GM03348 (cell line): ENCODE results near the gene MRGPRG.

ENCODE experiments used
- DNase-seq: peaks from one replicate; pipeline ENCODE4 v3.0.0; 2012; ENCODE audit warnings: low spot score

Gene MRGPRG

DNA sequence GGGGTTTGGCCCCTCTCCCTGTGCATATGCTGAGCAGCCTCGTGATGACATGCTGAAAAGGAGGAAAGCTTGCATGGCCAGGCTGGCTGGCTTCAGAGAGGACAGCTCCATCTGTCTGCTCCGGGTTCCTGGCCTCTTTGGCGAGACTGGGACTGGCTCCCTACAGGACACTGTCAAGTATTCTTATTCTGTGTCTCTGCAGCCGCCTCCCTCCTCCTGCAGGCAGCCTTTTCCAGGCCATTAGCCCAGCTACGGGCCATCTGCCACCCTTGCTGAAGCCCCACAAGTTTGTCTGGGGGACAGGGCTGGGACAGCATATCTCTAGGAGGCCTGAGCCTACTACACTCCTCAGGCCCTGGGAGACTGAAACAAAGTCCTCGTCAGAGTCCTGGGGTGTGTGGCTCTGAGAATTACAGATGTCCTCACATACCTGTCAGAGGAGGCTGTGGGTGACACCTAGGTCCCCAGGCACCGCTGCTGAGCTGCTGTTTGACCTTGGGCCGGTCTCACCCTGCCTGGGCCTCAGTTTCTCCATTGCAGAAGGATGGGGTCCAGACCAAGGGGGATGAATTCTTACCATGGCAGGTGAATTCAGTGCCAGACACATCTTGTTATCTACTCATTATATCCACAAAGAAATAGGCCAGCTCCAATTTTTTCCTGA is 11.0 kb downstream of the MRGPRG start:
- DNase-seq, result no peak

DNA sequence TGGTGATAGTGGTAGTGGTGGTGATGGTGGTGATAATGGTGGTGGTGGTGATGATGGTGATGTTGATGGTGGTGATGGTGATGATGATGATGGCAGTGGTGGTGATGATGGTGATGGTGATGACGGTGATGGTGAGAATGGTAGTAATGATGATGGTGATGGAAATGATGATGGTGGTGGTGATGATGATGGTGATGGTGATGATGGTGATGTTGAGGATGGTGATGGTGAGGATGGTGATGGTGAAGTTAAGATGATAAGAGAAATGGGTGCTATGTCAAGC is 11.8 kb downstream of the MRGPRG start:
- DNase-seq, result no peak

DNA sequence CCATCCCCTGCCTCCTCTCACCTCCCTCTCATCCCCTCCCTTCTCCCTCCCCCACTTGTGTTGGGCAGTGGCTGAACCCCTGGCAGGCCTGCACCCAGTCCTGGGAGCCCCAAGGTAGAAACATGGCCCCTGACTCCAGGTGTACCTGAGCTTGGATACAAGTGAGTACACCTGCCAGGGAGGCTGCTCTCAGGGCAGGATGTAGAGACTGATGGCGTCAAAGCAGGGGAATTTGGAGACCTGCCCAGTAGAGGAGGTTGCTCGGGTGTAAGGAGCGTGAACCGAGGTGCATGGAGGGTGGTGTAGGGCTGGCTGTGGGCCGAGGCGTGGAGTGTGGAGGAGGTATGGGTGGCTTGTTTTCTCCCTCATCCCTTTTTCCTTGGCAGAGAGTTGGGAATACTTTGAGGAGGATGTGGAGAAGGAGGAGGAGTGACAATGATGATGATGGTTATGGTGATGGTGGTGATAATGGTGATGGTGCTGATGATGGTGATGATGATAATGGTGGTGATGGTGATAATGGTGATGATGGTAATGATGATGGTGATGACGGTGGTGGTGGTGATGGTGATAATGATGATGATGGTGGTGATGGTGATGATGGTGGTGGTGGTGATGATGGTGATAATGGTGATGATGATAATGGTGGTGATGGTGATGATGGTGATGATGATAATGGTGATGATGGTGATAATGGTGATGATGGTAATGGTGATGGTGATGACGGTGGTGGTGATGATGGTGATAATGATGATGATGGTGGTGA is 12.3 kb downstream of the MRGPRG start:
- no peak for DNase-seq

DNA sequence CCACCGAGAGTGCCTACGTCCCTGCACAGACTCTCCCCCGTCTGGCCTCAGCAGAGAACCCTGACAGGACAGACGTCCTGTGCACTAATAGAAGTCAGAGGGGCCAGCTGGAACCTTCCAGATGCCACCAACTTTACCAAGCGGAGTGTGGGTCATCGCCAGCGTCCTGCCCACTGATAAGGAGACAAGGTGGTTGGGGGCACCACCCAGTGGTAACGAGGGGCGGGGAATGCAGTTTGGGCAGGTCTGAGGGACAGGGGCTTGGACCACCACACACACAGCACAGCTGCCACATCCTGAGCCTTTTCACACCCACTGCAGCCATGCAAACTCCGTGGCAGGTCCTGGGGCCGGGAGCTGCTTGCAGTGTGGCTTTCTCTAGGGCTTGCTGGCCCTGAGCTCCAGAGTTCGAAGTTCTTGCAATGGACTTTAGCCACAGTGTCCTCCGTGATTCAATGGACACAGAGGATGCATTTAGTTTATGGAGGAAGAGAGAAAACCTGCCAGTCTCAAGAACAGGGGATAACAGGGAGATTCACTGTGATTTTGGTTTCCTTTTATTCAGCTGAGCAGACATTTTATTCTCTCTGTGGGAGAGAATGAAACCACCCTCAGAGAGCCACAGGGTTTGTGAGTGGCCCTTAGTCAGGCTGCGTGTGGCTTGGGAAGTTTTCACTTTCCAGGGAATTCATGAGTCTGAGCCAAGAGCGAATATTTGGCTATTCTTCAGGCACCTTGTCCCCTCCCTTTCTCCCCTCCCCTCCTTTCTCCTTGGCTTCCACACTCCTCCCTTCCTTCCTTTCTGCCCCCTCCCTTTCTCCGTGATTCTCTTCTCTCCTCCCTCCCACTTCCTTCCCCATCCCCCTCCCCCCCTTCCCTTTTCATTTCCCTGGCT is 13.1 kb downstream of the MRGPRG start:
- no peak for DNase-seq

DNA sequence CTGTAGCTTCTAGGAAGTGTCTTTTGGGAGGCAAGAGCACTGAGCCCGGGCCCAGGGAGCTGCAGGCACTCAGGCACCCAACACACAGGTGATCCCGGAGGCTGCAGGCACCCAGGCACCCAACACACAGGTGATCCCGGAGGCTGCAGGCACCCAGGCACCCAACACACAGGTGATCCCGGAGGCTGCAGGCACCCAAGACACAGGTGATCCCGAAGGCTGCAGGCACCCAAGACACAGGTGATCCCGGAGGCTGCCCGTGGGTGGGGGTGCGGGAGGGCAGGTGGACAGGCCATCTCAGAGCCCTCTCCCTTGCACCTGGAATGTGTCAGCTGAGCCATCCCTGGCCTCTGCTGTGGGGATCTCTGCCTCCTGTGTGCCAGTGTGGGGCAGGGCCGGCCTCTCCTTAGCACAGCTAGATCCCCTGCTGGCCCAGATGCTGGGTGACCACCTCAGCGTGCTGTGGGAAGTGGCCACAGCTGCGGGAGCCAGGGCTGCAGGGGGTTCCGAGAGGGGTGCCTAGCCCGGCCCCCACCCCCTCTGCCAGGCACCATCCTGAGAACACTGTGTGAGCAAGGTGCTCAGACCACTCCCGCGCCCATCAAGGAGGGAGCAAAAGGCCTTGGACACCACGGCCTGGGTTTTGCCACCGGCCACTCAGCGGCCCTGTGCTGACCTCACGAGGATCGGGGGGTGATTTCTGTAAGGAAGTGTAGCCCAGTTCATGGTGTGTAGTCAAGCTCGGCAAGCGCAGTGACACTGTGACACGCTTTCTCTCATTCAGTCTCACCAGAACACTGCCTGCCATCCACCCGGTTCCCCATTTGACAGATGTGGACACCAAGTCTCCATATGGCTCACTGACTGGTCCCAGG is 14.2 kb downstream of the MRGPRG start:
- no peak for DNase-seq

DNA sequence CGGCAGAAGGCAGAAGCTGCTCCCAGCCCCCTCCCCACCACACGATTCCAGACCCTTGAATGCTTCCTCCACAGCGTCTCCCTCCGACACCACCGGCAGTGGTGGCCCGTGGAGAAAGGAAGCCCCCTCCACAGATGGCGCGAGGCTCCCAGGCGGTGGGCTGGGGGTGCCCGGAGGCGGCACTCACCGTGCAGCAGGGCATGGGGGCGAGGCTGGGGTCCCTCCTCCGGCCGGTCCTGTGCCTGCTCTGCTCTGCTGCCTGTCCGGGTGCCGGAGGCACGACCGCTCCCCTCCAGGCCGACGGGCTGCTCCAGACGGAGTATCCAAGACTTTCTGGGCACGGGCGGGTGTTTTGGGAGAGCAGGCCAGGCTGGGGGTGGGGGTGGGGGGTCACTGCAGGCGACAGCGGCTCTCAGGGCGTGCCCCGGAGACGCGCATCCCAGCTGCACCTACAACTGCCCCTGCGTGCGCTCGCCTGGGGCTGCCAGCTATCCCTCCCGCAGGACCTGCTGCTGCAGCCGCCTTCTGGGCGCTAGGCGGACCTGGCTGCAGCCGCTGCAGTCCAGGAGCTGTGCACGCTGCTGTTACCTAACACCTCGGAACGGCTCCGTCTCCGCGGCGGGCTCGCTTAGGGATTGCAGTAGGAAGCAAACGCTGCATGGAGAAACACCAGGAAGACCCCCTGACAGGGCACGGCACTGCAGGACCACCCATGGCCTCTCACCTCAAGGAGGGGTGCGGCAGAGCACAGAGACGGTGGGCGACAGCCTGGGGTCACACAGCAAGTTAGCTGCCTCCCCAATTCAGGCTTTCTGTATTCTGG is 15.2 kb downstream of the MRGPRG start:
- DNase-seq, result no peak

DNA sequence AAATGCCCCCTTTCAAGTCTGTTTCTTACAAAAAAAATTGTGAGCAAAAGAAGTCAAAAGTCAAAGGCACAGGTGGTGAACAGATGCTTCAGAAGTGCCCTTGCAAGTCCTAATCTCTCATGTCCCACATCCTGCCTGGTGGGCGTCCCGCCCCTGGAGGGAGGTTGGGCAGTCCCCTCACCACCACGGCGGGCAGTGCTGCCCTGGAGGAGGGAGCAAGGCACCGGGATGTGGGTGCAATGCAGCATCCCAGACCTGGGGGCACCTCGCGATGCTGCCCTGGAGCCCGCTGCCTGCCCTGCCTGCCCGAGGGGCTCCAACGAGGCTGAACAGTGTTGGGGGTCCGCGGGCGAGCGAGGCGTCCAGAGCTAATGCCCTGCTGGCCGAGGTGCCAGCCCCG is 15.9 kb downstream of the MRGPRG start:
- DNase-seq, result no peak

DNA sequence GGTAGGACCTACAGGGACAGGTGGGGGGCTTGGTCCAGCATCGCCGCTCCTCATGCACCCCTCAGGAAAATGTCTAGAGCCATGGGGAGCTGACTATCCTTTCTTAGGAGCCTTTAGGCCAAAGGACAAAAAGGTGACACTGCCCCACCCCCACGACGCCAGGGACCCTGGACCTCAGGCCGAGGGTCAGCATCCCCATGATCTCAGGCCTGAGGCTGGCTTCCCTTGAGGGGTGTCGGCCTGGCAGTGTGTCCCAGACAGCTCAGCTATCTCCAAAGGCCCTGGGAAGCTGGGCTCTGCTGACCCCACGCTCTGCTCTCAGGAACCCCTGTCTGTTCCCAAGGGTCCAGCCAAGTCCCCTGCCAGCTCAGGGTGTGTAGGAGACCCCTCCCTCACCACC is 16.3 kb downstream of the MRGPRG start:
- DNase-seq, result no peak

DNA sequence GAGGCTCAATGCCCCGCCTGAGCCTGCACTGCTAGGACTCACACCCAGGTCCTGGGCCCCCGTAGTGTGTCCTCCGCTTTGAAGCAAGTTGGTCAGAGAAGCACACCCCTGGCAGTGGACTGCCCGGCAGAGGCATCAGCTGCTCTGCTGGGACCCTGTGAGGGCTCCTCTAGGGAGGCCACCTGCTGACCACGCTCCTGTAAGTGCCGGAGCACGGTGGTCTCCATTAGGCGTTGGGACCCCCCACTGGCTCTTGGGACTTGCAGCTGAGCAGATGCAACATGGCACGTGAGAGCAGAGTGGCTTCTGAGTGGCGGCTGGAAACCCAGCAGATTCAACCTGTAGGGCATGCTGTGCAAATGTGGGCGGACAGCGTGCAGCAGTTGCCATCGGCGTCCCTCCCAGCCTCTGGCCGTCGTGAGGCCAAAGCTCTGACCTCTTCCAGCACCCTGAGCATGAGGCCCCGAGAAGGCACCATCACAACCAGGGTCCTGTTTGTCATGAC is 16.9 kb downstream of the MRGPRG start:
- DNase-seq, result no peak

DNA sequence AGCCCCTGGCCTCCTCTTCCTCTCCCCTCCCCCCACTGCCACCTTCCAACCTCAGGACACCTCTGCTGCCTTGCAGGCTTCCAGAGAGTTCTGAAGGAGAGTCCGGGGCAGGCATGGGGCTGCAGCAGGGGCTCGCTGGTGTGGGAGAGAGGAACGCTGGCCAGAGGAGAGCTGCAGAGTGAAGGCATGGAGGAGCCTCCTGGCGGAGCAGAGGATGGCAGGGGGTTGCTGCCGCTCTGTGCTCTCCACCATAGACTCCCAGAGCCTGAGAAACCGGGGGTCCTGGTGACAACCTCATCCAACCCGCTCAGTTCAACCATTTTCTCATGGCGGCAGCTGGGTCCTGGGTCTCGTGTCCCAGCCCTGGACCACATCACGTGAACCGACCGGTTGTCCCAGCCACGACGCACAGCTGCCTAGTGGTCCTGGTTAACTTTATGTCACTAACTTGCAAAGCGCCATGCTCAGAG is 17.5 kb downstream of the MRGPRG start:
- no peak for DNase-seq

DNA sequence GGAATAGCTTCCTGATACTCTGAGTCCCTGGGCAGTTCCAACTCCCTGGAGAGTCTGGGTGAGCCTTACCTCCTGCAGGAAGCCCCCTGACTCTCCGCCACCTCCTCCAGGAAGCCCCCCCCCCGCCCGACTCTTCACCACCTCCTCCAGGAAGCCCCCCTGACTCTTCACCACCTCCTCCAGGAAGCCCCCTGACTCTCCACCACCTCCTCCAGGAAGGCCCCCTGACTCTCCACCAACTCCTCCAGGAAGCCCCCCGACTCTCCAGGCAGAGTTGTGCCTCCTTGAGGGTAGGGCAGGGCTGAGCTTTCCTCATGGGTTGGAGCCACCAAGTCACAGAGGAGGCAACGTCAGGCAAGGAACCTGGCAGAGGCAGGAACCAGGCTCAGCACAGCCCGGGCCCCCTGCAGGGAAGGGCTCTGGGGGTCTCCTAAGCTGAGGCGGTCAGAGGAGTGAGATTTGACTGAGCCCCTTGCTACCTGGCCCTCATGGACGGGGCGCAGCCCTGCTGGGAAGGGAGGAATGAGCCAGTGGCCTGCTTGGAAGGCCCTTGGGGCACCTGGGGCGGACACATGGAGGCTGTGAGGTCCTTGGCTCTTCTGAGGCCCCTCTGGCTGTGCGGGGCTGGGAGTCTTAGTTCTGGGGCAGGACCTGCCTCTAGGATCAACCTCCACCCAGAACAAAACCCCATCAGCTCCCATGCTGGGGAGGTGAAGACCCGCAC is 18.1 kb downstream of the MRGPRG start:
- DNase-seq, result no peak

DNA sequence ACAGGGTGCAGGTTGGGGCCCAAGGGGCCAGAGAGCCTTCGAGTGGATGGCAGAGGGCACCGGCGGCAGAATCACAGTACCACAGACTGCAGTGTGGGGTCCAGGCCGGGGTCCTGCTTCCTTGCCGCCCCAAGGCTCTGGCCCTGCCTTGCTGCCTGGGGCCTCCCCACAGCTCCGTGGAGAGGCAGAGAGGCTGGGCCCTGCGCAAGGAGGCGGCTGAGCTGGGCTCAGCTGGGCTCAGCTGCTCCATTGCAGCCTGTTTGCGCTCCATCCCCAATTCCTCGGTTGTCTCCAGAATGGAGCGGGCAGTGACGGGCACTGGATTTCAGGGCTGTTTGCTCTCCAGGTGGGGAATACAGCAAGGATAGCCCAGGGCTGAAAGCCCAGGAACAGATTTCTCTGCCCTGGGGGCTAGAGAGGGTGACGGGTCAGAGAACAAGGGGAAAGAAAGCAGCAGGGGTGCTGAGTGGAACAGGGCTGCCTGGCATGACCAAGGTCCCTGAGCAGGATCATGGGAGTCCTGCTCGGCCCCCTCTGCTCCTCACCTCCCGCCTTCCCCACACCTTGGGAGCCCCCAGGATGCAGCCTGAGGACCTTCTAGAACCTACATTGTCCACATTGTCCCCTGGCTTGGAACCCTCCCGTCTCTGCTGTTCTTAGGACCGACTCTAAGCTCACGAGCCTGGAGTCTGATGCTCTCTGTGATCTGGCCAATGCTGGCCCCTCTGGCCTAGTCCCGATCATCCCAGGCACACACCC is 18.9 kb downstream of the MRGPRG start:
- no peak for DNase-seq

DNA sequence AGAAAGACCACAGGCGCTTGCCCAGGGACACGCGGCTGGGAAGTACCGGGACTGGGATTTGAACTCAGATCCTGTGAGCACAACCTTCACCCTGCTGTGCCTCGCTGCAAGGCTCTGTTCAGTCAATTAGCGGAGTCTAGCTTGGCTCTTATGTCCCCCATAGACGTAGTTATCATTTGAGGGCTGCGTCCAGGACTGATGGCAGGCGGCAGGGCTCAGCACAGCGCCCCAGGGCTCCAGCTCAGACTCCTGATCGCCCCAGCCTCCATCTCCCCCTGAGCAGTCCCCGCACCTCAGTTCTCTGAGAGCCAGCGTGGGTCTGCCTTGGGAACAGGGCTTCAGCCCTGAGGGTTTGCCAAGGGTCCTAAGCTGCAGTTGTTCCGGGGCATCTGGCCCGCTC is 19.8 kb downstream of the MRGPRG start:
- no peak for DNase-seq

DNA sequence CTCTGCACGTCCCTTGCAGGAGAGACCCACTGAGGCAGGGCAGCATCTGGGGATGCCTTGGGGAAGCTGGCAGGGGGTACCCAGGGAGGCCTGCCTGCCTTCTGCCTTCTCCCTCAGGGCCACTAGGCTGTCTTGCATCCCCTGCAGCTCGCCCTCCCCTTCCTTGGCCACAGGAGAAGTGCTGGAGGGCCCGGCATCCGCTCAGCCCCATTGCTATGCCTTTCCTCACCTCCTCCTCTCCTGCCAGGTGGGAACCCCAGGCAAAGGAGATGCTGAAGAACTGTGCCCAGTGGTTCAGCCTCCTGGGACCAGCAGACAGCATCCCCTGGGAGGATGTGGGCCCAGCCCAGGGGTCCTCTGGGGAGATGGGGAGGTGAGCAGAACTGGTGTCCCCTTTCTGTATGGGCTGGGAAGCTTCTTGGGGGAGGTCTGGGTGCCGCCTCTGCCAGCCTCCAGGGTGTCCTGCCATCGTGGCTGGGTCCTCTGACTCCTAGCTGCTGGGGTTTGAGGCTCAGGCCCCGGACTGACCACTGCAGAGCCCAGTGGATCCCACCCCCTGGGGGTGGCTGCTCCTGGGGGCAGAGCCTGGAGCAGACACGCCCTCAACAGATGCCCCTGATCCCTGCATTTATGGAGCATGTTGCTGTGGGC is 20.6 kb downstream of the MRGPRG start:
- no peak for DNase-seq

DNA sequence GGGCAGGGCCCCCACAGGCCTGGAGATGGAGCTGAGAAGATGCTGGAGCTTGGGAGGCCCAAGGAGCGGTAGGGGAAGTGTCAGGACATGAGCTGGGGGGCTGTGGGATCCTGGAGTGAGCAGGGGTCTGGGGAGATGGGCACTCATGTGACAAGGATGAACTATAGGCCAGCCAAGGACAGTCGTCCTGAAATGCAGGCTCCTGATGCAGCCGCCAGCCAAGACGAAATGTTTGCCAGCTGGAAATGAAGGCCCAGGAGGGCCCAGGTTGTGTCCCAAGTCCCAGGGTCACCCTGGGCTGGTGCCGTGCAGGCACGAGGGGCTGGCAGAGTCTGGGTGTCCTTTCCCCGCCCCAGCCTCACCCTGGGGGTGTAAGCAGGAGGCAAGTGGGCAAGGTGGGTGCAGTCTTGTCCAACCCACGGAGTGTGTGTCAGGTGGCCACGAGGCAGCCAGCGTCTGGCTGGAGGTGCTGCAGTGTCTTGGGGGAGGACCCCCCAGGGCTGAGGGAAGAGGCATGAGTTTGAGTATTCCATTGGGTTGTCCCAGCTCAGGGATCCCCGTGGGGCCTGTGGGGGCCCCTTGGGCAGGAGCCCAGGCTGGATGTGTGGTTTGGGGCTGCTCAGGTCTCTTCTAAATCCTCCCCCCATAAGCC is 21.4 kb downstream of the MRGPRG start:
- no peak for DNase-seq

DNA sequence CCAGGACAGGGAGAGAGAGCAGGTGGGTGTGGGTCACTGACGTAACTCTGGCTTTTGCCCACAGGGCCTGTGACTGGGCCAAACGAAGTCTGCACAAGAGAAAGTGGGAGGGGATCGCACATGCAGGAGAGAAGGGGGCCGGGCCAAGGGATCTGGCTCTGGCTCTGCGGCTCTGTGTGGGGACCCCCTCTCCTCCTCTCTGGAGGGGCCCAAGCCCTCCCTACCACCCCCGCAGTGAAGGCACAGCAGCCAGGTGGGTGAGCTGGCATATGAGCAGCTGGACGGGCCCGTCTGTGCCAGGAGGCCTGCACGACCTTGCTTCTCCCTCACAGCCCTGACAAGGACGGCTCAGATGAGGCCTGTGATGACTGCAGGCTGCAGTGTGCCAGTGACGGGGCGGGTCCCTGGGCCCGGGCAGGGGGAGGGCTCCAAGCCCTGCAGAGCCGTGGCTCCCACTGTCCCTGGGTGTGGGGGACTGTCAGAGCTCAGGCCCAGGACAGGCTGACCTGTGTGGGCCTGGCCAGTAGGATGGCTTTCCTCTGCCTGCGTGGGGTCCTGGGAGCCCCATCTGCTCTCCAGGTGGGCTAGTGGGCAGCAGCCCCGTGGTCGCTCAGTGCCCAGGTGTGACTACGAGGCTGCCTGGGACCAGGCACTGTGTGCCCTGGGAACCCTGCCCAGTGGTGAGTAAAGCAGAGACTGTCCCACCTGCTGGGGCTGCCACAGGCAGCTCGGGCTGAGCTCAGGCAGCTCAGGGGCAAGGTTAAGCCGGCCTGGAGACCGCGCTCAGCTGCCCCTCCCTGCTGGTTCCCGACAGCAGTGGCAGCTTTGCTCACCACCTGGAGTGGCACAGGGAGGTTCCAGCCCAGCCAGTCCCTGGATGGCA is 22.2 kb downstream of the MRGPRG start:
- DNase-seq, result no peak
